ENCODE data around the gene TM9SF3.
"Not testable (repeated sequence)": the region's sequence is repeated elsewhere in the genome, so short reads cannot be mapped to it uniquely, and the experiment has no call there.

Gene TM9SF3

DNA sequence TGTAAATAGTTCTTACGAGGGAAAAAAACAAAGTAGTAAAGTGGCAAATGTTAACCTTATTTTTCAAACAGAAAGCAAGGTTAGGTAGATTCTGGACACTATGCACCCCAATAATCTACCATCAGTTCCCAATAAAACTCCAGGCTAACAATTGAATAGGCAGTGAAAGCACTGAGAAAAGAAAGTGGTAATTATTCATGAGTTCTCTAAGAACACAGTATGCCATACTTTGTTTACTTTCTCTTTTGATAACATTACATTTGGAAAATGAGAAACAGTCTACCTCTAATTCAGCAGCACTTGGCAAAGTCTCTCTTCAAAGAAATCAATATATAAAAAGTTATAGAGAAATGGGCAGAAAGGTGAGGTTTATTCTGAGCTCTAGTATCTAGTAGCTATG is 18.4 kb downstream of the TM9SF3 start:
- no peak for DNase-seq (ENCODE audit: low spot score)

DNA sequence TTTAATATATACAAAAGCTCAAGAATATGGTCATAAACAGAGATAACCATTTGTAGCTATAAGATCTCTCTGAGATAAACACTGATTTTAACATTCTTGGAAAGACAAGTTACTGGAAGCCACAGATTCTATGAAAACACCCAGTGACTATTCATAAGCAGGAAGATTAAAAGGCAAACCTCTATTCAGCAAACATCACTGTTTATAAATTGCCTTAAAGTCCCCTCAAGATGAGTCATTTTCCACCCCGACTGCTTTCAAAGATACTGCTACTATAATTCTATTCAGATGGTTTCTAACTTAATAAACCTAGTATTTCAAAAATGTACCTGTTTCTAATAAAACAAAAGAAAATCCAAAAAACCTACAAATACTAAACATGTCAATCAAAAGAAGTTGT is 21.0 kb downstream of the TM9SF3 start:
- no peak for DNase-seq (ENCODE audit: low spot score)

DNA sequence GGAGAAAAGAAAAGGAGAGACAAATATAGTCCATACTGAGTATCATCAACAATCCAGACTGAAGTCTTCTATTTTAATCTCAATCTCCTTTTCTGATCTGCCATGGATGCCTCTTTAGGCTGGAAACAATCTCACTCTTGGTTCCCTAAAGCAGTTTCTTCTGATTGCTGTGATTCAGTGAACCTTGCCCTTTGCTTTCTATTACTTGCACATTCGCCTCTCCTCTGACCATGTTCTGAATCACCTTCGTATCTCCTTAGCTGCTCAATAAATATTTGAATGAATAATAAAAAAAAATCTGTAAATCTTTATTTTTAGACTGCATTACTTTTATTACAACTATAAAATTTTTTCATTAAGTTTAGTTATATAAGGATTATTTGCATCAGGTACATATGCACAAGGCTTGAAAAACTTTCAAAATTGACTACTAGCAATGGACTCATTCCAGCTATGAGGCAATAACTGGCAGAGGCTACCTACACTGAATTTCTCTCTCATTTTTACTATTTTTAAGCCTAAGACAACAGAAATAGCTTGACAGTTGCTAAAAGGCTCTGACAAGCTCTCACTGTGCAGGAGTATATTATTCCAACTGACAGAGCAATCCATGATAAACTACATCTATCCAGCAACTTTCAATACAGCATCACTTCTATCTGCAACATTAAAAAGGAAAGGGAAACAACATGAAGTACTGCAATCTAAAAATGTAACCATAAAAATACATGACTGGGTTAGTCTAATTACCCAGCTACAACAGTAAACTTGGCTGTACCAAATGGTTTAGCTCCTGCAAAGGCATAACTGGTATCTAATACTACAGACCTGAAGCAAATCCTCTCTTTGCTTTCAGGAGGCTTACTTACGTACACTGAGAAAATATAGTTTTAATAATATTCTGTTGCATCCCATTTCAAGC is 25.6 kb downstream of the TM9SF3 start:
- peak; percentile 34 for DNase-seq (ENCODE audit: low spot score)

DNA sequence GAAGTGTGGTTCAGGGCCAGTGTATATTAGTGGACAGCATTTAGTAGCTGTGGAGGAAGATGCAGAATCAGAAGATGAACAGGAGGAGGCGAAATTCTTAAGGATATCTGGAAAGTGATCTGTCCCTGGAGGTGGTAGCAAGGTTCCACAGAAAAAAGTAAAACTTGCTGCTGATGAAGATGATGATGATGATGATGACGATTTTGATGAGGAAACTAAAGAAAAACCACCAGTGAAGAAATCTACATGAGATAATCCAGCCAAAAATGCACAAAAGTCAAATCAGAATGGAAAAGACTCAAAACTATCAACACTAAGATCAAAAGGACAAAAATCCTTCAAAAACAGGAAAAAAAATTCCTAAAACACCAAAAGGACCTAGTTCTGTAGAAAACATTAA is 26.3 kb downstream of the TM9SF3 start:
- no peak for DNase-seq (ENCODE audit: low spot score)

DNA sequence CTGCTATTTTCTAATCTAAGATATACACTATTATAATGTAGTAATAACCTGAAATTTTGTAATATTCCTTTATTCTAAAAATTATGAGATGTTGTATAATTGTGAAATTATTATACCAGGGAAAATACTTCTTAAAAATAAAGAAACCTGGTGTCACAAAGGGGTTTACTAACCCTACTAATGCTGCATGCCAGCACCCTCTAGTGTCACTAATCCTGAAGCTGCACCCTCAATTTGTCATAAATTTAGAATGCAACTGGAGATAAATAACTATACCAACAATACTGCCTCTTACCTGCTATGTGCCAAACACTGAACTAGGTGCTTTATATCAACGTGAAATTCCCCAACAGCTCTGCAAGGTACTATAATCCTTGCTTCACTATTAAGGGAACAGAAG is 30.8 kb downstream of the TM9SF3 start:
- DNase-seq (ENCODE audit: low spot score), result peak; percentile 48

DNA sequence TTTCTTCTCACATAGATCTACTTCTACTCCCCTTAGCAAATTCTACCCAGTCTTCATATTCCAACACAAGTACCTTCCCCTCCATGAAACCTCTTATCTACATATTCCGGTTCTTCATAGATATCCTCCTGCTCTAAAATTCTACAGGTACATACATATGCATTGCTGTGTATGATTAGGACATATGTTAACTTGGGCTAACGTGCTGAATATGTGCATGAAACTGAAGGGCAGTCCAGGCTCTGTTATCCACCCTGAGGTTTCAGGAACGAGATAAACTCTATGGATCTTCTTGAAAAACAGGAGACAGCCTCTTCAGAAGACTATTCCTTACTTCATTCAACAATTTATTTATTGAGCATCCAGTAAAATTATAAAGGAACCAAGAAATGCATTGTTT is 31.5 kb downstream of the TM9SF3 start:
- no peak for DNase-seq (ENCODE audit: low spot score)

DNA sequence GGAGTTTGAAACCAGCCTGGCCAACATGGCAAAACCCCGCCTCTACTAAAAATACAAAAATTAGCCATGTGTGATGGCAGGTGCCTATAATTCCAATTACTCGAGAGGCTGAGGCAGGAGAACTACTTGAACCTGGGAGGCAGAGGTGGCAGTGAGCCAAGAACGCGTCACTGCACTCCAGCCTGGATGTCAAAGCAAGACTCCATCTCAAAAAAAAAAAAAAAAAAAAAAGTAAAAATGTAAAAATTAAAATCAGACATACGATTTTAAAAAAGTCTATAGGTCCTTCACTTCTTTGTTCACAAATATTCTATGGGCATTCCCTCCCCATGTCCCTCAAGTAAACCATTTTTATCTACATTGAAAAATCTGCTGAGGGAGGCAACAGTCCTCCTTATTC is 38.2 kb downstream of the TM9SF3 start:
- no peak for DNase-seq (ENCODE audit: low spot score)

DNA sequence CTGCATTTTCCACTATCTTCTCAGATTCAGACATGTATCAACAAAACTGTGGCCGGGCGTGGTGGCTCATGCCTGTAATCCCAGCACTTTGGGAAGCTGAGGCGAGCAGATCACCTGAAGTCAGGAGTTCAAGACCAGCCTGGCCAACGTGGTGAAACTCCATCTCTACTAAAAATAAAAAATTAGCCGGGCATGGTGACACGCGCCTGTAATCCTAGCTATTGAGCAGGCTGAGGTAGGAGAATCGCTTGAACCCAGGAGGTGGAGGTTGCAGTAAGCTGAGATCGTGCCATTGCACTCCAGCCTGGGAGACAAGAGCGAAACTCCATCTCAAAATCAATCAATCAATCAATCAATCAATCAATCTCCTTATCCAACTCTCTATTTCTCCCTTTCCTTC is 41.3 kb downstream of the TM9SF3 start:
- DNase-seq (ENCODE audit: low spot score), result not testable (repeated sequence)

DNA sequence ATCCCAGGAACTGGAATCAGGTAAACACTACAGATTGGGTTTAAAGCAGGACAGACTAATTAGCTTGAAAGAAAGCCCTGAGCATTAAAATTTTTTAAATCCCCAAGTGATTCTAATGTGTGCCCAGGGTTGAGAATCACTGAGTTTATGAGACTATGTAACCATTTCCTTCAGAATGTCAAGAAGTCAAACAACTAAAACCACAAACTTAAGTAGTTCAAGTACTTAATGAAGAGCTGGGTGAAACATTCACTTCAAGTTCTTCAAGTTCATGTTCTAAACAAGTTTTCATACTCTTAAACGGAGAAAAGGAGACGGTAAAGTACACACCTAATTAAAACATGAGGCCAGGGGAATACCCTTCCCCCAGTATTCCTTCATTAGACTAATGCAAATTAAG is 44.9 kb downstream of the TM9SF3 start:
- DNase-seq (ENCODE audit: low spot score), result no peak

DNA sequence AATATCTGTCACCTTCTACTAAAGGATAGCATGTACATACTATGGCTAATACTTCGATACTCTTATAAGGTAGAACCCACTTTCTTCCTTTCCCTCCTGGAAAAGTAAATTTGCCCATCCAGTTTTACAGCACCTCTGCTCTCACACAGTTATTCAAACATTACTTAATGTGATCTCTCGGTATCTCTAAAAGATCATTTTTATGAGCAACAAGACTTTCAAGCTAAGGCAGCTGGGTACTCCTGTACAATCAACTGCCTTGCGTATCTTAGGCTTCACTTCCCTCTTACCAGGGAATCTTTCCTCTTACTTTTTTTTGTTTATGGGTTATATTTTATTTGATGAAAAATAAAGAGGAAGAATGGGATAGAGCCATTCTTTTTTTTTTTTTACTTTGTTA is 46.6 kb downstream of the TM9SF3 start:
- no peak for DNase-seq (ENCODE audit: low spot score)

DNA sequence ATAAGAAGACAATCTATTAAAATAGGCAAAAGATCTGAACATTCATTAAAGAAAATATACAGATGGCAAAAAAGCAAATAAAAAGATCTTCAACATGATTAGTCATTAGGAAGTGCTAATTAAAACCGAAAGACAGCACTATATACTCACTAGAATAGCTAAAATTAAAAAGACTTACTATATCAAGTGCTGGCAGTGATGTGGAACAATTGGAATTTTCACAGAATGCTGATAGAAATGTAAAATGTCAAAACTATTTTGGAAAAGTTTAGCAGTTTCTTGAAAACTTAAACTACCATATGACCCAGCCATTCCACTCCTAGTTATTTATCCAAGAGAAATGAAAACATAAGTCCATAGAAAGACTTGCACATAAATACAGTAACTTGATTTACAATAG is 48.1 kb downstream of the TM9SF3 start:
- DNase-seq (ENCODE audit: low spot score), result no peak

DNA sequence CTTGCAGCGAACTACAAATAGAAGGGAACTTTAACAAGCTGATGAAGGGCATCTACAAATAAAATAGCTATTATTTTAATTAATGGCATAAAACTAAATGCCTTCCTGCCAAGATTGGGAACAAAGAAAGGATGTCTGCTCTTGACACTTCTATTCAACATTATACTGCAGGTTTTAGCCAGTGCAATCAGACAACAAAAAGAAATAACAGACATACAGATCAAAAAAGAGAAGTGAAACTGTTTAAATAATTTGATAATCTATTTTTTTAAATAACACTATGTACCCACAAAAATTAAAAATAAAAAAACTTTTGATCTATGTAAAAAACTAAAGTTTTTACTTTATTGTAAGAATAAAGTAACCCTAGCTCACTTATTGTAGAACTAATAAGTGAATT is 50.7 kb downstream of the TM9SF3 start:
- DNase-seq (ENCODE audit: low spot score), result no peak

DNA sequence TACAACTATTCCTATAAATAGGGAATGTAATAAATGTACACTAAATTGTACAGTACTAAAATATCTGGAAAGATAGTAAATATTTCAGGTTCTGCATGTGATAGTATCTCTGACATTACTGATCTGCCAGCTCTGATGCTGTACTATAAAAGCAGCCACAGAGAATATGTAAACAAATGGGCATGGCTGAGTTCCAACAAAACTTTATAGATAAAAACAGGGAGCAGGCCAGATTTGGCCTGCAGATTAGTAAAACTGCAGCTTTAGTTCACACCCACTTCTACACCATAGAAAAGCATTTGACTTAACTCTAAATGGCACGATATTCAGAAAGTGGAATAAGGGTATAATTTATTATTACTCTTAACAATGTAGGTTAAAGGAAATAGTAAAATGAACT is 54.3 kb downstream of the TM9SF3 start:
- no peak for DNase-seq (ENCODE audit: low spot score)

DNA sequence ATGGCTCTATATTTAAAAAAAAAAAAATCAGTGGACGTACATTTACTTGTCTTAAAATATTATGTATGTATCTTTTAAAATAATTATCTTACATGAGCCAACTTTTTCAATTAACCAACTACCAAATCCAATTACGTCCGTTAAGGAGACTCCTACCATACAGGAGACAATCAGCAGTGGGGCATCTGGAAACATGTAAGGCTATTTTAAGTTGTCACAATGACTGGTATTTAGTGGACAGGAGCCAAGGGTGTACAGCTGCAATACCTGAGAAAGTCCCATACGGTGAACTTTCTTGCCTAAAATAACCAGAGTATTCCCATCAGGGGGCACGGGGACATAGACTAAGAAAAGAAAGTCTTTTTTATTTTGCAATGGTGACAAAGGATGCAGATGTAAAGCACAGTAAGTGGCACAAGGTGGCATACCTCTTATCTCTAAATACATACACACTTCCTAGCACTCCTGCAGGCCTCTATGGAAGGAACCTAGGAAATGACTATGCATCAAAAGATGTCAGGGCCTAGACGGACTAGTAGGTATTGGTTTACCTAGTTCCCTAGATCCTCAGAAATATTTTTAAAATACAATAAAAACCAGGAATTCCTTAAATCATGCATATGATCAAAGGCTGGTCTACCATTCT is 57.1 kb downstream of the TM9SF3 start:
- no peak for DNase-seq (ENCODE audit: low spot score)

DNA sequence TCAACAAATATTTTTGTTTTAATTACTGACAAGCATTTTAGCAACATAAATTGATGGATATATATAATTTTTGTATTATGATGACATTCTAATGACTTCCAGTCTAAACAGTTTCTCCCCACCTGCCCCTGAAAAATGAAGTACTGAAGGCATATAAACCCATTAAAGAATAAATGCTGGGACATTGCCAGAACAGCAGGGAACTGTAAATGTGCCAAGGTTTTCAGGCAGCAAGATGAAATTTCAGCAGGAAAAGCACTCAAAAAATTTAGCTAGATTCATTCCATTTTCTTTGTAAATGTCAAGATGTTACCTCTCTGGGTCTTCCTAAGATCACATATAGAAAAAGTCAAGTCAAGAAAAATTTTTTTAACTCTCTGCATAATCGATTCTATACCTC is 62.1 kb downstream of the TM9SF3 start:
- DNase-seq (ENCODE audit: low spot score), result no peak

DNA sequence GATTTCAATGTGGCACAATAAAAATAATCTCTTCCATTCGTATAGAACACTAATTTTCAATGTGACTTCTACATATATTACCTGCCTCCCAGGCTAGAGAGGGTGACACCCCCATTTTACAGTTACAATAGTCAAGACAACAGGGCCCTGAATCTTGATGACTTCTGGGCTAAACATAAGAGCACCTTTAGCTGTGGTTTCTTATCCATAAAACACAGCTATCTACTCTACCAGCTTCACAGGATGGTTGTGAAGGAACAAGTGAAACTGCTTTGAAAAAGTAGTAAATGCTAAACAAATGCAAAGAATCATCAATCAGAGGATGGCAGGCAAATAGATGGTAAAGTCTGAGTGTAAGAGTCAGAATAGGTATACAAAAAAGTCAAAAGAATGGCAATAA is 69.5 kb downstream of the TM9SF3 start:
- DNase-seq (ENCODE audit: low spot score), result no peak

DNA sequence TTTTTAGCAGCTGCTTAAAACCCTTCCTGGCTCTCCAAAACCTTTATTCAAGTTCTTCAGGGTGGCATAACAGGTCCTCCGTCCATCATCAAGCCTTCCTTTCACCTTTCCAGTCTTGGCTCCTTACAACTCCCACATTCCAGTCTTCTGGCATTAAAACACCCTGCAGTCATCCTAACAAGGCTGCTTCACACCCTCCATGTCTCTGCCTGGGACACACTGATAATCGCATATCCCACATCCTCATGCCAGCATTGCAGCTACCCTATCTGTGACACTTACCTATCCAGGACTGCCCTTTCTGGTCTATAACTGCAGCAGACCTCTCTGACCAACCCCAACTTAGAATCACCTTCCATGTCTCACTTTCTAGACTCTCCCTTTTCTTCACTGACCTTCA is 70.5 kb downstream of the TM9SF3 start:
- DNase-seq (ENCODE audit: low spot score), result no peak

DNA sequence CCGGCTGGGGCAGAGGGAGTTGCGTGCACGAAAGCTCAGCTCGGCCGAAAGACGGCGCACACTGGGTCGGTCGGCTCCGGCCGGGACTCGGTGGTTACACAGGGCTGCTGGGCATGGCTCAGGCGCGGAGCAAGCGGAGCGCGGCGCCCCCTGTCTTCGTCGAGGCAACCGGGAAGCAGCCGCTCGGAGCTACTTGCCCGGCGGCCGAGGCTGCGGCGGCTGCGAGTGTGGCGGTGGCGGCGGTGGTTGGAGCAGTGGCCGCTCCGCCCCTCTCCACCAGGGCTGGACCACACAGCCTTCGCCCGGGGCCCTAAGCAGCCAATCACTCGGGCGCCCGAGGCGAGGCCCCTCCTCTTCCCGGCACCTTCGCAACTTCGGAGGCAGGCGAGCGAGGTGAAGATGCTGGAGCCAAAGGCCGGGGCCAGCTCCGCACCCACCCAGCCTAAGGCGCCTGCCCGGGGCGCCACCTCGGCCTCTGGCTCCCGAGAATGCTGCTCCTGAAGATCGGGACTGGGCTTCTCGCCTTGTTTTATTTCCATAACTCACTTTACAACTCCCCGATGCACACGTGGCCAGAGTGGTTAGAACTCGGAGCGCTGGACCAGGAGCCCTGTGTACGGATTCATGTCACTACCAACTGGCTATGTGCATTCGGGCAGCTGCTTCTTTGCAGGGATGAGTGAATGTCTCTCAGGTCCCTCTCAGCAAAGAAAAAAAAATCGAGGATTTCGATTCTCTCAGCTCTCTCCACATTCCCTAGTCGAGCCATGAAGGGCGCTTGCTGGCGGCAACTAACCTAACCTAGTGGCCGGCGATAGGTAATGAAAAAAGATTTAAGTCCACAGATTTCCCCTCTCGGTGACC is 72.9 kb downstream of the TM9SF3 start, which contains the start of gene TLL2:
TLL2 (minus strand) TSS at position 229 of the 864 bp plus-strand sequence. CDS start 241 bp downstream, outside the sequence.
- peak; percentile 86 for DNase-seq (ENCODE audit: low spot score)

DNA sequence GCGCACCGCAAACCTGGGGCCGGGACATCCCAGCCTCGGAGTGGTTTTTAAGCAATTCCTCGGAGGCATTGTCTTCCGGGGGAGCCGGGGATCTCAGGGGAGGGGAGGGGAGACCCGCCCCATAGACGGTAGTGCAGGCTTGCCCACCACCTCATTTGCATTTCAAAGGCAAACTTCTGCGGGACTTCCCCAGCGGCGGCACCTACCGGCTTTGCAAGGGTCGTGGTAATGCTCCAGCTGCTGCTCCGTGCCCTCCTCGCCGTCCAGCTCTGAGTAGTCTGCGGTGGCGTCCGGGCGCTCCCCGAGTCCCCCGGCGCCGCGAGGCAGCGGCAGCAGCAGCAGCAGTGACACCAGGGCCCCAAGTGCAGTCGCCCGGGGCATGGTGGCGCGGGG is 73.5 kb downstream of the TM9SF3 start:
- DNase-seq (ENCODE audit: low spot score), result no peak

DNA sequence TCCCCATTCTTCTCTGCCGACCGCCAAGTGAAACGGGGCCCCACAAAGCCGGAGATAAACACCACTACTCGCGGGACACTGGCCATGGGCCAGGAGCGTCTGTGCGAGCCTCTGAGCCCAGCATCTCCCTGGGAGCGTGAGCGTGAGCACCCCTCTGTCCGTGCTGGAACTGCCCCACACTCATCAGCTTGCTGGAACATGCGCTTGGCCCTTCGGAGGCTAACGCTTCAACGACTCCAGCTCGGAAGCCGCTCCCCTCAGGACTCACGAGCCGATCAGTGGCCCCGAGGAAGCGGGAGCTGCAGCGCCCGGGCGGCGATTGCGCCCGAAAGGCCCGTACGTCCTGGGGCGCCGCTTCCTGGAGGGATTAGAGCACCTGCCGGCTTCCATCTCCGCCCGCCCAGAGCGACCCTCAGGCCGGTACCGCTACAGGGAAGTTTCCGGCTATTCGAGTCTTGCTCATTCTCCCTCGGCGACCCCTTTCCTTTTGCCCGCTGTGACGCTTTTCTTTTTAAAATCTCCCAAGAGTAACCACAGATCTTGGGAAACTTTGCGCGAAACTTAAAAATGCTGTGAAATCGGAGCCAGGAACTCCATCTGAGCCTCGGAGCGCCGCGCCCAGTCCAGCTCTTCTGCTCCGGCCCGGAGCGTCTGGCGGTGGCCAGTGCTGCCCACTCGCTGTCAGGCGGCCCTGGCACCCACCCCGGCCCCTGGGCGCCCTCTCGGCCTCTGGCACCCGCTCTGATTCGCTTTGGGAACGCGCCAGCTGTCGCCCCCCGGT is 74.1 kb downstream of the TM9SF3 start:
- no peak for DNase-seq (ENCODE audit: low spot score)

DNA sequence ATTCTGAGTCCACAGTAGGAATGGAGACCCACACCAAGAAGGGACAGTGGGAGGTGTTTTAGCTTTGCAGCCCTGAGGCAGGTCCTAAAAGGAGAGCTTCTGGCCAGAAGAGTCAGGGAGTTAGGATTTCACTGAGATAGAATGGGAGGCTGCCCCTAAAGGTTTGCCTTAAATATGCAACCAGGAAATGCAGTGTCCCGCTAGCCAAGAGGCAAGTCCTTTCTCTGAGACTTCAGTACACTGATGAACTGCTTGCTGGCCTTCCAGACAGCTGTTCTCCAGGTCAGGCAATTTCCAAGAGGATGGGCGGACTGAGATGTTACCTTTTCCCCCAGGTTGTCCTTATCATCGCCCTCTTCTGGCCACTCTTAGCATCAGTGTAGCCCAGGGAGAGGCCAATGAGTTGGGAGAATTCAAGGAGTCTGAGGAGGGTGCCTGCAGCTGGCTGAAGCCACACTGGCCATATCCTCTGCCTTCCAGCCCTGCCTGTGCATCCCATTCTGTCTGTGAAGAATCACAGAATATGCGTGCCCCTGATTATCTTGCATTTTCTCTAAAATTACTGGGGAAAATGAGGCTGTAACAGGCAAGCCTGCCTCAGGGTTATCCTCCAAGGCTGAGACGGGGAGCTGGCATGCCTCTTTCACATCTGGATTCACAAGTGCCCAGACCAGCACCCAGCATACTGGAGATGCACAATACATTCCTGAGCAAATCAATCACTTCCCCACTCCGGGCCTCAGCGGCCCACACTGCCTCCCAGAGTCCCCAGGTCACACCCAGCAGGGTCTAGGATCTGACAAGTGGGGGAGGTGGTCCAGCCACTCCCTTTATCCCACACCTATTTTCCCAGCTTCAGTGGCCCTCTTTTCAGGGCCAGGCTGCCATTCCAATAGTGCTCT is 75.5 kb downstream of the TM9SF3 start:
- DNase-seq (ENCODE audit: low spot score), result no peak

Measured in RKO (cell line).